ENCODE results near the gene PRDM16.

- TF ChIP-seq, protein P1, sequence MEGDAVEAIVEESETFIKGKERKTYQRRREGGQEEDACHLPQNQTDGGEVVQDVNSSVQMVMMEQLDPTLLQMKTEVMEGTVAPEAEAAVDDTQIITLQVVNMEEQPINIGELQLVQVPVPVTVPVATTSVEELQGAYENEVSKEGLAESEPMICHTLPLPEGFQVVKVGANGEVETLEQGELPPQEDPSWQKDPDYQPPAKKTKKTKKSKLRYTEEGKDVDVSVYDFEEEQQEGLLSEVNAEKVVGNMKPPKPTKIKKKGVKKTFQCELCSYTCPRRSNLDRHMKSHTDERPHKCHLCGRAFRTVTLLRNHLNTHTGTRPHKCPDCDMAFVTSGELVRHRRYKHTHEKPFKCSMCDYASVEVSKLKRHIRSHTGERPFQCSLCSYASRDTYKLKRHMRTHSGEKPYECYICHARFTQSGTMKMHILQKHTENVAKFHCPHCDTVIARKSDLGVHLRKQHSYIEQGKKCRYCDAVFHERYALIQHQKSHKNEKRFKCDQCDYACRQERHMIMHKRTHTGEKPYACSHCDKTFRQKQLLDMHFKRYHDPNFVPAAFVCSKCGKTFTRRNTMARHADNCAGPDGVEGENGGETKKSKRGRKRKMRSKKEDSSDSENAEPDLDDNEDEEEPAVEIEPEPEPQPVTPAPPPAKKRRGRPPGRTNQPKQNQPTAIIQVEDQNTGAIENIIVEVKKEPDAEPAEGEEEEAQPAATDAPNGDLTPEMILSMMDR (IDR thresholded peaks at IDR 0.05), result no peak
- TF ChIP-seq NR2C2 (CRISPR knock-in tag; IDR thresholded peaks at IDR 0.05) (no peak), CREB1 (CRISPR knock-in tag; IDR thresholded peaks at IDR 0.05) (no peak), NFE2L1 (CRISPR knock-in tag; IDR thresholded peaks at IDR 0.05) (no peak), OVOL2 (CRISPR knock-in tag; IDR thresholded peaks at IDR 0.05; ENCODE audit: borderline replicate concordance) (no peak), FOXP4 (CRISPR knock-in tag; IDR thresholded peaks at IDR 0.05) (no peak), ETV6 (CRISPR knock-in tag; IDR thresholded peaks at IDR 0.05) (no peak), ZNF138 (CRISPR knock-in tag; conservative IDR thresholded peaks at IDR 0.05) (no peak), MAX (CRISPR knock-in tag; IDR thresholded peaks at IDR 0.05) (no peak), USF2 (CRISPR knock-in tag; IDR thresholded peaks at IDR 0.05) (no peak), GABPB1 (CRISPR knock-in tag; IDR thresholded peaks at IDR 0.05) (no peak)
These were observed 77.5 kb downstream of the PRDM16 start for GRCh38 chr1:3146458-3146857.
